ENCODE results near the gene MED4.
"Not testable (repeated sequence)": the region's sequence is repeated elsewhere in the genome, so short reads cannot be mapped to it uniquely, and the experiment has no call there.

Gene MED4

GRCh38 chr13:48072304-48072703, 22.6 kb downstream of the MED4 start:
- TF ChIP-seq POLR2A (IDR thresholded peaks at IDR 0.05; ENCODE audit: low read depth, low read length): no peak
- no peak for DNase-seq (ENCODE audit: insufficient read length, low spot score)

GRCh38 chr13:48070942-48071341, 24.0 kb downstream of the MED4 start:
- no peak for TF ChIP-seq POLR2A (IDR thresholded peaks at IDR 0.05; ENCODE audit: low read depth, low read length)
- FAIRE-seq: no peak
- DNase-seq (ENCODE audit: insufficient read length, low spot score): no peak

More at GRCh38 chr13:48072304-48072703, 22.6 kb downstream of the MED4 start:
- no peak for FAIRE-seq

GRCh38 chr13:48069573-48069972, 25.3 kb downstream of the MED4 start:
- DNase-seq (ENCODE audit: insufficient read length, low spot score): no peak
- no peak for TF ChIP-seq POLR2A (IDR thresholded peaks at IDR 0.05; ENCODE audit: low read depth, low read length)
- no peak for FAIRE-seq

- FAIRE-seq (no peak), DNase-seq (ENCODE audit: insufficient read length, low spot score) (no peak)
- TF ChIP-seq POLR2A (IDR thresholded peaks at IDR 0.05; ENCODE audit: low read depth, low read length): no peak
Observed at GRCh38 chr13:48068952-48069351, 26.0 kb downstream of the MED4 start.

GRCh38 chr13:48068036-48068435, 26.9 kb downstream of the MED4 start:
- TF ChIP-seq POLR2A (IDR thresholded peaks at IDR 0.05; ENCODE audit: low read depth, low read length): no peak
- FAIRE-seq: no peak
- DNase-seq (ENCODE audit: insufficient read length, low spot score): no peak

- no peak for TF ChIP-seq POLR2A (IDR thresholded peaks at IDR 0.05; ENCODE audit: low read depth, low read length)
- FAIRE-seq: no peak
Observed at GRCh38 chr13:48066310-48066989, 28.5 kb downstream of the MED4 start.

GRCh38 chr13:48059951-48060350, 35.0 kb downstream of the MED4 start:
- not testable (repeated sequence) for DNase-seq (ENCODE audit: insufficient read length, low spot score); FAIRE-seq

More at GRCh38 chr13:48066310-48066989, 28.5 kb downstream of the MED4 start:
- DNase-seq (ENCODE audit: insufficient read length, low spot score): no peak

GRCh38 chr13:48058536-48058935, 36.4 kb downstream of the MED4 start:
- FAIRE-seq: not testable (repeated sequence)

GRCh38 chr13:48055712-48056111, 39.2 kb downstream of the MED4 start:
- no peak for FAIRE-seq
- no peak for TF ChIP-seq POLR2A (IDR thresholded peaks at IDR 0.05; ENCODE audit: low read depth, low read length)
- DNase-seq (ENCODE audit: insufficient read length, low spot score): no peak

More at GRCh38 chr13:48058536-48058935, 36.4 kb downstream of the MED4 start:
- not testable (repeated sequence) for DNase-seq (ENCODE audit: insufficient read length, low spot score)

- no peak for TF ChIP-seq POLR2A (IDR thresholded peaks at IDR 0.05; ENCODE audit: low read depth, low read length)
- no peak for FAIRE-seq
- DNase-seq (ENCODE audit: insufficient read length, low spot score): no peak
Observed at GRCh38 chr13:48054601-48055000, 40.3 kb downstream of the MED4 start.

GRCh38 chr13:48050550-48050949, 44.4 kb downstream of the MED4 start:
- FAIRE-seq (no peak), DNase-seq (ENCODE audit: insufficient read length, low spot score) (no peak)
- TF ChIP-seq POLR2A (IDR thresholded peaks at IDR 0.05; ENCODE audit: low read depth, low read length): no peak

GRCh38 chr13:48043789-48044503, 51.0 kb downstream of the MED4 start:
- no peak for TF ChIP-seq POLR2A (IDR thresholded peaks at IDR 0.05; ENCODE audit: low read depth, low read length)
- FAIRE-seq: no peak
- DNase-seq (ENCODE audit: insufficient read length, low spot score): no peak

GRCh38 chr13:48042894-48043293, 52.0 kb downstream of the MED4 start:
- DNase-seq (ENCODE audit: insufficient read length, low spot score): no peak
- no peak for FAIRE-seq
- TF ChIP-seq POLR2A (IDR thresholded peaks at IDR 0.05; ENCODE audit: low read depth, low read length): no peak

GRCh38 chr13:48040896-48041295, 54.0 kb downstream of the MED4 start:
- DNase-seq (ENCODE audit: insufficient read length, low spot score) (no peak), FAIRE-seq (no peak)
- no peak for TF ChIP-seq POLR2A (IDR thresholded peaks at IDR 0.05; ENCODE audit: low read depth, low read length)

- FAIRE-seq (no peak), DNase-seq (ENCODE audit: insufficient read length, low spot score) (no peak)
- TF ChIP-seq POLR2A (IDR thresholded peaks at IDR 0.05; ENCODE audit: low read depth, low read length): no peak
Observed at GRCh38 chr13:48040049-48040448, 54.9 kb downstream of the MED4 start.
